ENCODE results near the gene ALLC. TPM values are rescaled to one million over a fixed set of nuclear protein-coding genes. Genes with fewer than 3 reads are reported as not detected.

Gene ALLC
- total and polyA plus RNA-seq, 9 of the 15 experiments (the other 6 are each of a cell fraction or from before 2014, with no cell fraction given), result not detected

- no peak for TF ChIP-seq ARHGAP35 (IDR thresholded peaks at IDR 0.05; ENCODE audit: partially characterized antibody)
- TF ChIP-seq ARID1B (IDR thresholded peaks at IDR 0.05), result no peak
These were observed 83.4 kb downstream of the ALLC start (continued) for GRCh38 chr2:3741396-3741795.

- no peaks in the 10 kb centered on the region for H3K36me3 ChIP-seq (ENCODE audit: control insufficient read depth, insufficient read depth, low read length)
- WGBS (ENCODE audit: insufficient coverage, low coverage, missing lambda C conversion rate), result 6% methylated on average over 13 of the region's 13 CpGs
- no peaks in the 10 kb centered on the region; the same call in 1 of the 2 replicates for H3K9me3 ChIP-seq (replicated peaks; ENCODE audit: control insufficient read depth, insufficient read depth, low read depth, low read length)
- TF ChIP-seq CTCFL (IDR thresholded peaks at IDR 0.05; ENCODE audit: borderline replicate concordance, insufficient read depth, low read depth, low read length, poor library complexity, severe bottlenecking) (peak; percentile 26), CBFB (CRISPR knock-in tag; IDR thresholded peaks at IDR 0.05) (no peak), CTCF (IDR thresholded peaks at IDR 0.05 in 2 of 3, conservative IDR thresholded peaks at IDR 0.05 in 1 of 3; ENCODE audit: insufficient read depth in 2 of 3, low read depth in 1 of 3, low read length in 3 of 3) (peak in 2 of 3 experiments; percentile 57 to 92; a peak in 4 of 6 replicates)
- FAIRE-seq (no peak), DNase-seq (ENCODE audit: extremely low read depth in 1 of 4, low spot score in 3 of 4) (peak in 1 of 4 experiments; percentile 14), ATAC-seq (peak; percentile 64)
- H3K27ac ChIP-seq (ENCODE audit: extremely low read depth, low read depth, low read length), result no peak overlapping the region
- no peak overlapping the region for H3K4me2 ChIP-seq (ENCODE audit: insufficient read depth, low read length)
- H2AFZ ChIP-seq (ENCODE audit: low read depth, low read length), result no peak overlapping the region
- intact Hi-C loops (cut with micrococcal nuclease) (no loop called here), in situ Hi-C loops (cut with MboI) (no loop called here)
- CTCF ChIA-PET (ENCODE audit: low intra/inter-chr PET ratio), result no interaction called here
- no peaks in the 10 kb centered on the region for H3K9me1 ChIP-seq (ENCODE audit: control insufficient read depth, insufficient read depth, low read length)
- H3K4me1 ChIP-seq (replicated peaks in 1 of 2; ENCODE audit: control insufficient read depth in 2 of 2, insufficient read depth in 2 of 2, low read length in 2 of 2), result no peaks in the 10 kb centered on the region
- no peaks in the 10 kb centered on the region for H3K79me2 ChIP-seq (ENCODE audit: control insufficient read depth, insufficient read depth, low read length)
- POLR2A ChIA-PET, result no interaction called here
- no peak overlapping the region for H3K4me3 ChIP-seq
- H4K20me1 ChIP-seq (replicated peaks; ENCODE audit: control insufficient read depth, insufficient read depth, low read length), result no peaks in the 10 kb centered on the region
- no peak overlapping the region for H3K9ac ChIP-seq (ENCODE audit: insufficient read depth in 1 of 2, low read depth in 2 of 2, low read length in 2 of 2)
- peaks cover 2 to 26% of the 10 kb centered on the region in 2 experiments; a peak in 4 of 5 replicates for H3K27me3 ChIP-seq (ENCODE audit: control insufficient read depth in 2 of 2, insufficient read depth in 2 of 2, low read length in 2 of 2)
- BruUV-seq (replicated peaks), result no TSS peak
These were observed 84.0 kb downstream of the ALLC start for GRCh38 chr2:3741867-3742602.

All from K562 (cell line).